Activated naive CD4-positive, alpha-beta T cell treated with Interleukin-2 at 50 U/mL for 16 hours (primary cell): ENCODE measurements around the gene KIRREL1.

Experiments
- DNase-seq: peaks from one replicate; pipeline ENCODE4 v3.0.0-alpha.2; 2020

KIRREL1 gene

DNA sequence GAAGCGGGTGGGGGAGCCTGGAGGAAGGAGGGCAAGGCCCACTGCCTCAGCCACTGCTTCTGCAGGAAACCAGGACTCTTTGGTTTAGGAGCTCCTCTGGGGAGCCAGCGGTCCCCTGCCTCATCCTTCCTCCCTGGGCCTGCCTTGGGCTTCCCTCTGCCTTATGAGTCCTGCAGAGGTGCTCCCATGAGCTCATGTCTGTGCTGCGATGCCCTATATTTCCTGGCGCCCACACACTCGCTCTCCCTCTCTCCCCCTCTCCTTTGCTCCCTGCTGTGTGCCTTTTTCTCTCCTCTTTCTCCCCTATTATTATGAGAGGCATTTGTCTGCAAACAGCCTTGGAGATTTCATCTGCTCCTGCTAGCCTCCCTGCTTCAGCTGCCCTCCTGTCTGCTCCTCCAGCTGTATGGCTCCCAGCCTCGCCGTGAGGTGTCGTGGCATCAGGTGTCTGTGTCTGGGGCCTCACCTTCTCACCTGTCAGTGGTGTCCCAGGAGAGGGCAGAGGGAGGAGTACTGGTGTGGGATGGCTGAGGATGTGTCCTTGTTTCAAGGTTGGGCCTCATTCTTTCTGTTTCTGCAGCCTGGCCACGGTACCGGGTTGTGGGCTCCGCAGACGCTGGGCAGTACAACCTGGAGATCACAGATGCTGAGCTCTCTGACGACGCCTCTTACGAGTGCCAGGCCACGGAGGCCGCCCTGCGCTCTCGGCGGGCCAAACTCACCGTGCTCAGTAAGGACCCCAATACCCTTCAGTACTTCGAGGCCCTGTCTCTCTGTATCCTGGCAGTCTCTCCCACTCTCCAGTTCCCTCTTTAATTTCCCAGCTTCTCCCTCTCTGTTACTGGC lies 84.2 kb downstream of the KIRREL1 start:
- no peak for DNase-seq

DNA sequence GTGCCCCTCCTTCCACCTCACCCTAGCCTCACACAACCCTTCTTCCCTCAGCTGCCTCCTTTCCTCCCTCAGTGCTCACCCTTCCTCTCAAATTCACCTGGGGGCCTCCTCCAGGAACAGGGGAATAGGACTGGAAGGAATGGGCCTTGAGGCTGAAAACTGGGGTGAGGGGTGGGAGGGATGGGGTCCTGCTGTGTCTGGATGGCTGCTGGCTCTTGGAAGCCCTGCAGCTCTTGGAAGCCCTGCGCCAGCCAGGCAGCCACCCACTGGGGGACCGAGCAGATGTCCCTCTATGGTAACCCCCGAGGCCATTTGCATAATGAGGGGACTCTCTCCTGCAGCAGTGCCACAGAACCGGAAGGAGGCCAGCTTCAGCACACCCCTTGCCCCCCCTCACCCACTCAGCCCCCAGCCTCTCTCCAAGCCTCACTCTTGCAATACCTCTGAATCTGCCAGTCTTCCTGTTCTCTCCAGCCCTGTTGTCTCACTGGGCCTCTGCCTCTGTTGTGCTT lies 85.2 kb downstream of the KIRREL1 start:
- no peak for DNase-seq

DNA sequence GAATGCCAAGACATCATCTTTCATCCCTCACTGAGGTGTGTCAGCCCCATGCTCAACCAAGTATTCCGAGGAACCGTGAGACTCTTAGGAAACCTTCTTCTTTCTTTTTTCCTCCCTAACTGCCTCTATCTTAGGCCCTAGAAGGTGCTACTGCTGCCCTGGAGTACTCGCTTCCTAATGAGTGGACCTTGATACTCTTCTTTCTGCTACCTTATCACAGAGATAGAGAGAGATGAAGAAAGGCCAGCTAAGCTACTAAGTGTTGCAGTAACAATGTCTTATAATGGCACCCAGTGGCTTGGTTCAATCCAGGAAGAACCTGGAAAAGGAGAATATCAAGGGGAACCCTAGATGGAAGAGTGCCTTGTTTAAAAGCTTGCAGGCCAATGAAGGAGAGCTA lies 86.6 kb downstream of the KIRREL1 start:
- DNase-seq = no peak

DNA sequence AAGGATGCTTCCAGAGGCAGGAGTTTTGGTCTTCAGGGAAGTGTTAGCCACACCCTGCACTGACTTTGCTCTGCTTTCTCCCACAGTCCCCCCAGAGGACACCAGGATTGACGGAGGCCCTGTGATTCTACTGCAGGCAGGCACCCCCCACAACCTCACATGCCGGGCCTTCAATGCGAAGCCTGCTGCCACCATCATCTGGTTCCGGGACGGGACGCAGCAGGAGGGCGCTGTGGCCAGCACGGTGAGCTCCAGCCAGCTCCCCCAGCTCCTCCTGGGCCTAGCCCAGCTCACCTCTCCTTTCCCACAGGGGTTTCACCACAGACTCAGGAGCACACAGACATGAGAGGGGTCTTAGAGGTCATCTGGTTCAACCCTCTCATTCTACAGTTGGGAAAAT lies 90.9 kb downstream of the KIRREL1 start:
- DNase-seq = no peak

DNA sequence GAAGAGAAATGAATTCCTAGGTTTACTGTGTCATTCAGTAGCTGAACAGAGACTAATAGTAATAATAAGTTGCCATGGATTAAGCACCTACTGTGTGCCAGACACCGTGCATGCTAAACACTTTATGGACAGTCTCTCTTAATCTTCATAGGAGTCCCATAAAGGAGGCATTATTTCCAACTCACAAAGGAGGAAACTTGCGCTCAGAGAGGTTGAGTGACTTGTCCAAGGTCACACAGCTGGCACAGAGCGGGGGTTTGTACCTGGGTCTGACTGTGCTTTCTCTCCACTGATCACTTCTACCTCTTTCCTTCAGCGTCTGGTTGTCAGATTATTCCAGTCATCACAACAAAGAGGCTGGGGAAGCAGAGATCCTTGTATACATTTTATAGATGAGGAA lies 91.3 kb downstream of the KIRREL1 start:
- no peak for DNase-seq

DNA sequence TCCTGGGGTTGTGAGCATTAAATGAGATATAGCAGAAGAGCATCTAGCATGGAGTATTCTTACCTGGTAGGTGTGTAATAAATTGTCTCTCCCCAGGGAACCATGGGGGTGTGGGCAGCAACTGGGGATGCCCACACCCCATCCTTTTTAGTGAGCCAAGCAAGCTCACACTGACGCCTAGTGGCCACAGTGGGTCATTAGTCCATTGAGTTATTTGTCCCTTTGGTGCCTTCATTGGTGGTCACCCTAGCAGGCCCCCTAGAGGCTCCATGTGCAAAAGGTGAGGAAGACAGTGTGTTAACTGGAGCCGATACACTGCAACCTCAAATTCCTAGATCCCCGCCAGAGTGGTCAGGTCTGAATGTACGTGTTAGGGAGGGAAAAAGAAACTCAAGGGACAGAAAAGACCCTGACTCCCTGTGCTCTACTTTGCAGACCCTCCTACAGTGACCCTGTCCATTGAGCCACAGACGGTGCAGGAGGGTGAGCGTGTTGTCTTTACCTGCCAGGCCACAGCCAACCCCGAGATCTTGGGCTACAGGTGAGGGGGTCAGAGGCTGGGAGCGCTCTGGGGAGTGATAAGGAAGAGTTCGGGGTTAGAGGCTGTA lies 94.0 kb downstream of the KIRREL1 start:
- peak; percentile 11 for DNase-seq

DNA sequence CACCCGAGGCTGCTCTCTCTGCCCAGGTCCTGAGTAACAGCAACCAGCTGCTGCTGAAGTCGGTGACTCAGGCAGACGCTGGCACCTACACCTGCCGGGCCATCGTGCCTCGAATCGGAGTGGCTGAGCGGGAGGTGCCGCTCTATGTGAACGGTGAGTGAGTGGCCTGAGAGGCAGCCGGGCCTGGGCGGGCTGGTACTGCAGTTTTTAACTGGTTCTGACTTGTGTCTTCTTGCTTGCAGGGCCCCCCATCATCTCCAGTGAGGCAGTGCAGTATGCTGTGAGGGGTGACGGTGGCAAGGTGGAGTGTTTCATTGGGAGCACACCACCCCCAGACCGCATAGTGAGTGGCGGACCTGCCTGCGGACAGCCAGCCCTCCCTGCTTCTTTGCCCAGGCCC lies 96.0 kb downstream of the KIRREL1 start:
- no peak for DNase-seq

DNA sequence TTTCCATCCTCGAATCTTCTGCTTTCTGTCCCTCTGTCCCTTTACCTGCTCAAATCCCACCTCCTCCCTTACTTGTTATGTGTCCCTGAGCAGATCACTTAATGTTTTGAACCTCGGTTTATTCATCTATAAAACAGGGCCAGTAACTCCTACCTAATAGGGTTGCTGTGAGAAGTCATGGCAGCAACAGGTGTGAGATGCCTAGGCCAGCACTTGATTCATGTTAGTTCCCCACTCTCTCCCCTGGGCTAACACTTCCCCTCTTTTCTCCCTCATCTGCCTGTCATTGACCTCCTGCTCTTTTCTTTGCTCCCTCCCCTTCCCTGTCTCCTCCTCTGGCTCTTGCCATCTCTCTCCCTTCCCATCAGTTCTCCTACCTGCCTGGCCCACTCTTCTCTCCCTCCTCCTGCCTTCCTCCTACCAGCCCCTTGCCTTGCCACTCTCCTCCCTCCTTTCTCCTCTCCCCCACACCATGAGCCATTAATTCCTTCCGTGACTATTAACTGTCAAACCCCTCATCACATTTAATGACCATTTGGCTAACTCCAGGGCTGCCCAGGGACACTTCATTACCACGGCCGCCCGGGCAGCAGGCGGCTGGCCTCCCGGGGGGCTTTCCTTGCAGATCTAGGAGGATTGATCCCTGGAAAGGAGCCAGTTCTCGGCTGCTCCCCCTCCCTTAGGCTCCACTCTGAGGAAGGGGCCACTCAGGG lies 96.6 kb downstream of the KIRREL1 start:
- DNase-seq = no peak

DNA sequence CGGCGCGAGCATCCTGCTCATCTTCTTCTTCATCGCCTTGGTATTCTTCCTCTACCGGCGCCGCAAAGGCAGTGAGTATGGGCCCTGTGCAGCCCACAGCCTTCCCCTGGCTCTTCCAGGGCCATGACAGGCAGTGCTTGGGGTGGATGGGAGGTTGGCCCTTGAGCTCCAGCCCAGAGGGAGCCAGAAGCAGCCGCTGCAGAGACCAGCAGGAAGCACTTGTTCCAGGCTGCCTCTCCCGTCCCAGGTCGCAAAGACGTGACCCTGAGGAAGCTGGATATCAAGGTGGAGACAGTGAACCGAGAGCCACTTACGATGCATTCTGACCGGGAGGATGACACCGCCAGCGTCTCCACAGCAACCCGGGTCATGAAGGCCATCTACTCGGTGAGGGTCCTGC lies 99.9 kb downstream of the KIRREL1 start:
- DNase-seq = no peak

DNA sequence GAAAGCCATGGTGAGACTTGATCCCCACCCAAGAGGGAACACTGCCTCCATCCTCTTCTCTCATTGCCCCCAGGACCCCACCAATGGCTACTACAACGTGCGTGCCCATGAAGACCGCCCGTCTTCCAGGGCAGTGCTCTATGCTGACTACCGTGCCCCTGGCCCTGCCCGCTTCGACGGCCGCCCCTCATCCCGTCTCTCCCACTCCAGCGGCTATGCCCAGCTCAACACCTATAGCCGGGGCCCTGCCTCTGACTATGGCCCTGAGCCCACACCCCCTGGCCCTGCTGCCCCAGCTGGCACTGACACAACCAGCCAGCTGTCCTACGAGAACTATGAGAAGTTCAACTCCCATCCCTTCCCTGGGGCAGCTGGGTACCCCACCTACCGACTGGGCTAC lies 101.1 kb downstream of the KIRREL1 start:
- DNase-seq = no peak

DNA sequence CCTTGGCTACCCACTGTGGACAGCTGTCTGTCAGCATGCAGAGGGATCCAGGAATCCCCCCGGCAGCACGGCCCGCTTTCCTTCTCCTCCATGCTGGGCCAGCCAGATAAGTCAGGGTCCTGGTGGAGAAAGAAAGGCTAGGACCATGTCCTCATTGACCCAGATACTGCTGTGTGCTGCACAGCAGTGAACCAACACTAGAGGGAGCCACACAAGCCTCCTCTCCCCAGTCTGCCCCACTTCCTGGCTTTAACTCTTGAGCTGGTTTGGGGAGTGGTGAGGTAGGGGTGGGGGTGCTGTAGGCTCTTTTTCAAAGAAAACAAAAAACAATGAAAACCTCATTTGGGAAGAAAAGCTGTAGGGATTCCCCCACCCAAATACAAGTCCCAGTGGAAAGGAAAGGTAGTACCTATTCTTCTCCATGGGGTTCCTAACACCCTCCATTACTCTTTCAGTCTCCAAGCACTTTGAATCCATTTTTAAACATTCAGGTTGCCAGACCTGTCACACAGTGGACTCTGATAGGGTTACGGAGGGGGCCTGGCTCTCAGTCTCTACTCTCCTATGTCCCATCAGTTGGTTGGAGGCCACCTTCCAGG lies 102.4 kb downstream of the KIRREL1 start:
- DNase-seq = no peak

DNA sequence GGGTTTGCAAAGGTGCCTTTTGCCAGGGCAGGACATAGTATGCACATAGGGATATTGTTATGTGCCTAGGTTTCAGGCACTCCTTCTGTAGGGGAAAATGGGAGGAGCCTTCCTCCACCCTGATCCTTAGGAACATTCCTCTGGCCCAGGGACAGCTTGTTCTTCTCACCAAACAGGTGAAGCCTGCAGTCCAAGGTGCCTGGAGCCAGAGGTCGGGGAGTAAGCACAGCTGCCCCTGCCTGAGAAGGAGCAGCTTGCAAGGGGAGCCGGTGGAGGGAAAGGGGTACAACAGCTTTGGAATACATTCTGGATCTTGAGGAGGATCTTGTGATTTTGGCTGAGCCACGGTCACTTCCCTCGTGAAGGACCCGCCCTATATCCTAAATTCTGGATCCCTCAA lies 104.8 kb downstream of the KIRREL1 start:
- no peak for DNase-seq

DNA sequence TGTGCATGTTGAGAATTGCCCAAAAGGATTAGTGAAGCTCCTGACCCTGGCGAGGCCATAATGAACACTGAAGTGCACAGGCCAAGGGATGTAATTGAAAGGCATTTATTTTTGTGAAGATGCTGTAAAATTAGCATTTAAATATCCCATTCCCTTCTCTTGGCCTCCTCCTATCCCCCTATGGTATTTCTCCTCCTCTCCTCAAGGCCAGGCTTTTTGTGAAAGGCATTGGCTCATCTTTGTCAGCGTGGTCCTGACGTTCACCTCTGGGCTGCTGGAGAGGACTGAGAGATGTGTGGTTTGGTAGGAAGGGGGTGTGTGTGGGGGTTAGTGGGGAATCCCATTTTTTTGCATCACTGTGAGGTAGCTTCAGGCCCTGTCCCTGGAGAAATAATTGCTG lies 105.7 kb downstream of the KIRREL1 start:
- DNase-seq = no peak

DNA sequence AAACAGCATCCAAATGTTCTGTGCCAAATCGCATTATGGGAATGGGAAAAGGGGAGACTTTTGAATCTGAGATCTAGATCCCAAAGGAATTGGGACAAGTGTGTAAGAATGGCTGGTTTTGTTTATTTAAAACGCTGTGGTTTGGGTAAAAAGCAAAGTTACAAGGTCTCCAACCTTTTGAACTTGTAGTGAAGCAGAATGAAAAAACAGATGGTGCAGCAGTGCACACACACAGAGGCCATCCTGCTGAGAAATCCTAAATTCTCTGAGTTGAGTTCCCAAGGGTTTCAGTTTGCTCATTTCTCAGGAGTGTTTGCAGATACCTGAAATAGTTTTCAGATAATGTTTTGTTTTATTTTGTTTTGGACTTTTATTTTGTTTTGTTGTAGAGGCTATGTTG lies 107.1 kb downstream of the KIRREL1 start:
- DNase-seq = no peak

DNA sequence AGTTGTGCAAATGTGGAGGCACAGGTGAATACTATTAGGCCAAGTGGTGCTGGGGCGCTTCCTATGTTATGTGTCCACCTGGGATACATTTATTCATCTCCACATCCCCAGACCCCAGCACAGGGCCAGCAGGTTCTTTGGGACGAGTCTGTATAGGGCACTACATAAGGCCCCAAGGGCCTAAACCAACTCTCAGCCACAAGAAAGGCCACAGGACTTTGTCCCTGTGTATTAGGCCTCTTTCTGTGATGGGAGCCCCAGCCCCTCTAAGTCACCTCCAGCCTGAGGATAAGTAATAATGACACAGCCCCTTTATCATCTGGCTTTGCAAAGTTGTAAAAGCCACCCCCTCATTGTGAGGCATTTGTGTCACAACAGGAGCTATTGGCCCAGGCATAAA lies 108.0 kb downstream of the KIRREL1 start:
- DNase-seq = no peak

DNA sequence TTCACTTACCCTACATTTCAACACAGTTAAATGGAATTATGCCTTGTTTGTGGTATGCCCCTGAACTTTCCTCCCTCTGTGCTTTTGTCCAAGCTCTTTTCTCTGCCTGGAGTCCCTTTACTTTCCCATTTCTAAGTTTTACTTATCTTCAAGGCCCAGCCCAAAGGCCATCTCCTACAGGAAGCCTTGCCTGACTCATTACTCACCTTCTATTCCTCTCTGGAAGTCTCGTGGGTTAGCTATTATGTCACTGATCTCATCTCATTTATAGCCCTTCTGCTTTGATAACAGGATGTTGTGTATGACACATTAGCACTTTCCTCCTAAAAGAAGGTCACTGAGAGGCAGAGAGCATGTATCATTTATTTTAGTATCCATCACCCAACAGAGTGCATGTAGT lies 108.5 kb downstream of the KIRREL1 start:
- no peak for DNase-seq

DNA sequence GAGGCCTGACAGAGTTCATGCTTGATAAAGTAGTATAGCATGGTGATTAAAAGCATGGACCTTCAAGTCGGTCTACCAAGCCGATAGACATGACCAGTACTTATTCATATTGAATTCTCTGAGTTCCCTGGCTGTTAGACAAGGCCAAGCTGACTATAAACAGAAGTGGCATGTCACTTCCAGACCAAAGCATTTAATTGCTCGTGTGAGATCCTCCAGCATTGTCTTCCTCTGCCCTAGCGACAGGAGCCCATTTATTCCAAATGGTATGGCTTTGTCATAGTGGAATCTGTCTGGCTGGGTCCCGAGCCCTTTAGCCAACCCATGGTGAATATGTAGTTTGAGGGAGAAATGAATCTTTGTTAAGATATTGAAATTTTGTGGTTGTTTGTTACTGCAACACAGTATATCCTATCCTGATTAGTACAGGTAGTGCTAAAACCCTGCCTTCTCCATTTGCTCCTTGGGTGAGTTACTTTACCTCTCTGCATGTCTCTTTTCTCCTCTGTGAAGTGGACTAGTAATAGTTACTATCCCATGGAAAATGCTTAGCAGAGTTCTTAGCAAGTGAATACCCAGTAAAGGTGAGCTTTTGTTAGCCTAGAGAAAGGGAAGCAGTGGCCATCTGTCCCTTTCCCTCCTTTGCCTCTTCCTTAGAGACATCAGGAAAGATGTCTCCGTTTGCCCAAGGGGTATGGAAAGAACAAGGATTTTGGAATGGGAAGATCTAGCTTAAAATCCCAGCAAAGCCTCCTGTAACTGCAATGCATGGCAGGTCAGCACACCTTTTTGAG lies 109.6 kb downstream of the KIRREL1 start:
- no peak for DNase-seq

DNA sequence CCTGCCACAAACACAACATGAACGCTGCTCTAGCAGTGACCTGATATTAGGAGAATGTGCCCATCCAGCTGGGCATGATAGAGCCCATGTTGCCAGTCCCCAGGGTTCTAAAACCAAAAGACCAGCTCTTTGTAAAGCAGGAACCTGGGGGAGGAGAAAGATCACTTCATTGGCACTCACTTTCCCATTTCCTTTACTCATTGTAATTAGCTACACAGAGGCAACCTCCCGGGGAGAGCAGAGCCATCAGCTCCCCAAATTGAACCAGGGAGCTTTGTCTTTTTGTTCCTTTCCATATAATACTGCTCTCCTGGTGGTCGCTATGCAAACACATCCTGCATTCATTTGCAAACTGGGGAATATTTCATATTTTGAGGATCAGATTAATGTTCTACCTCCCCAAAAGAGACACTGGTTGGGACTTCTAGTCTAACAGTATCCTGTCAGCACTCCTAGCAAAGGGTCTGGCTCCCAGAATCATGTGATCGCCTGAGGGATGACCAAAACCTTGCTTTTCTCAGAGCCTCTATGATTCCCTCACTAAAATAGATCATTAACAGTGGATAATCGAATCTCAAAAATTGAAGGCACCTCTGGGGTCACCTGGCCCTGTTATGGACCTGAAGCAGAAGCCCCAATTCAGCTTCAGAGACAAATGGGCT lies 110.5 kb downstream of the KIRREL1 start:
- DNase-seq = no peak

DNA sequence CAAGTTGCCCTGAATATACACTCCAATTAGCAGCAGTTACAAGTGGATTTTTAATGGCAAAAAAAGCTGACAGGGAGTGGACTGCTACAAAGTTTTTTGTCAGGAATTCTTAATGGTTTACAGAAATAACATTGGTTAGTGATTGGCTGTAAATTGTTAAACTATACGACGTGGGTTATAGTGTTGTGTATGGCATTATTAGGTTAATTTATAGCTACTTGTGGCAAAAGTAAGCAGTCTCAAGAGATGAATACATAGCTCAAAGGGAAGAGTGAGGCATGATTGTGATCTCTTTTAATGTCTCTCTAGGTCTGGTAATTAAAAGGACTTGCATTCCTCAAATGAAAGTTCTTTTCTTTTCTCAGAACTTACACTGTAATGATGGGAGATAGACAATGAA lies 111.4 kb downstream of the KIRREL1 start:
- DNase-seq = no peak

DNA sequence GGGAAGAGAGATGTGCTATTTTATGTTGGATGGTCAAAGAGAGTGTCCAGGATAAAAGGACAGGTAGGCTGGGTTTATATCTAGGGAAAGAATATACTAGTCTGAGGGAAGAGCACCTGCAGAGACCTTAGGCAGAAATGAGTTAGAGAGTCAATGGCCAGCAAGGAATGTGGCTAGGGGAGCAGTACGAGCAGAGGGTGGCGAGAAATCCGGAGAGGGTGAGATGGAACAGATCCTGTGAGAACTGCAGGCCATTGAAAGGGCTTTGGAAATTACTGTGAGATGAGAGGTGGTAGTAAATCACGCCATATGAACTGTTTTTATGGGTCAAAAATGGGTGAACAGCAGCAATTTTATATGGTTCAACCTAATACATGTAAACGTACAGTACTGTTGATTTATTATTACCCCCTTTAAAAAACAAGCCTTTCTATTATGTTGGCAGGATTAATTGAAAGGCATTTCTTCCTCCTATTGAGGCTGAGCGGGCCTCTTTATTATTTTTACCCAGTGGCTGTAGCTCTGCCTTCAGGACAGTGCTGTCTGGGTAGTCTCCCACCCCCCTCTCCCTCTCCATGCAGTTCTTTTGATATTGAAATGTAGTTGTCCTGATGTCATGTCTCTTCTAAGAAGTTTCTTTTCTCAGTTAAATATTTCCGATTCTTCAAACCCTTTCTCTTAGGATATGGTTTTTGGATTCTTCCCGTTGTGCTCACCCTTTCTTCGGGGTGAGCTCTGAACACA lies 112.1 kb downstream of the KIRREL1 start:
- DNase-seq = no peak

DNA sequence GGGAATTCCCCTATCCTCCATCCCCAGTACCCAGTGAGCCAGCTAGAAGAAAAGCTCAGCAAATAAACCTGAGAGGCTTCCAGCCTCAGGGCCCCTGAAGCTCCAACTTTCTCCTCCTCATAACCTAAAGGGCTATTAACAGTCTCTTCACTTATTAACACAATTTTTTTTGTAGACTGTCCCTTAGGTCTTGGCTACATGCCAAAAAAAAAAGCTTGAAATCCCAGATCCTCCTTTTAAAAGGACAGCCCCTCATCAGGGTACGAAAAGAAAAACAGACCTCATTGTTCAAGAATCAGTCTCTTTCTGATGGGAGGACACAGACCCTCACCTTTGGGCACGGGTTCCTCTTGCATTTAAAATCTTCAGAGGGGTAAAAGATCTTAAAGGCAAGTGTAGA lies 114.5 kb downstream of the KIRREL1 start:
- no peak for DNase-seq
